ENCODE results near the gene ZC3H12C.
A peak's percentile ranks its signal among the peaks of the same experiment; 100 is the strongest.

Gene ZC3H12C

DNA sequence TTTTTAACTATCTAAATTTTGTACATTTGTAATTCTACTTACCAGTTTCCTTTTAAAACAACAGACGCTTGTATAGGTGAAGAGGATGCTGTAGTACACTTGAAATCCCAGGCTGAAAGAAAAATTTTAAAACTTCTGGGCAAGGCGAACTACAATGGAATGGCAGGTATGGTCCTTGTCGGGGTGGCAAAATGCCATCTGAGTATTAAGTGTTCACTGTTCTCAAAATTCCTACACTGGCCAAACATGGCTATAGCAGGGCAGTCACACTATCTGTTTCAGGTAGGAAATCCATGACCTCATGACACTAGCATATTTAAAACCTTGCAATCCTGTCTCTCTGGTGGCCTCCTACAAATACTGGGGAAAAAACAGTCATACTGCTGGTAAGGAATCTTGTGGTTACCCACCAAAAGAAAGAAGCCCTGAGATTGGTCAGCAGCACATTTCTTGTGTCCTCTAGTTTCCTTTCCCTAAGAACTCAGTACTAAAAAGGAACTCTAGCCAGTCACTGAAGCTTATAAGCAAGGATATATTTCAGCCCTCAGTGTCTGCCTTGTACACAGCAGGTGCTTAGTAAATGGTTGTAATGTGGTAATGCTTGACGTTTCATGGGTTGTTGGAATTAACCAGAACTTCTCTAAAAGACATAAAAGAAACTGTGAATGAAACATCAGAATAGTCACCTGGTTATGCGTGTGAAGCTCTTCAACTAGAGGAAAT is 5.2 kb upstream of the ZC3H12C start:
- no peak for DNase-seq (ENCODE audit: low spot score)
- TF ChIP-seq, protein P1, sequence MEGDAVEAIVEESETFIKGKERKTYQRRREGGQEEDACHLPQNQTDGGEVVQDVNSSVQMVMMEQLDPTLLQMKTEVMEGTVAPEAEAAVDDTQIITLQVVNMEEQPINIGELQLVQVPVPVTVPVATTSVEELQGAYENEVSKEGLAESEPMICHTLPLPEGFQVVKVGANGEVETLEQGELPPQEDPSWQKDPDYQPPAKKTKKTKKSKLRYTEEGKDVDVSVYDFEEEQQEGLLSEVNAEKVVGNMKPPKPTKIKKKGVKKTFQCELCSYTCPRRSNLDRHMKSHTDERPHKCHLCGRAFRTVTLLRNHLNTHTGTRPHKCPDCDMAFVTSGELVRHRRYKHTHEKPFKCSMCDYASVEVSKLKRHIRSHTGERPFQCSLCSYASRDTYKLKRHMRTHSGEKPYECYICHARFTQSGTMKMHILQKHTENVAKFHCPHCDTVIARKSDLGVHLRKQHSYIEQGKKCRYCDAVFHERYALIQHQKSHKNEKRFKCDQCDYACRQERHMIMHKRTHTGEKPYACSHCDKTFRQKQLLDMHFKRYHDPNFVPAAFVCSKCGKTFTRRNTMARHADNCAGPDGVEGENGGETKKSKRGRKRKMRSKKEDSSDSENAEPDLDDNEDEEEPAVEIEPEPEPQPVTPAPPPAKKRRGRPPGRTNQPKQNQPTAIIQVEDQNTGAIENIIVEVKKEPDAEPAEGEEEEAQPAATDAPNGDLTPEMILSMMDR (IDR thresholded peaks at IDR 0.05; ENCODE audit: extremely low read depth, missing control alignments), result no peak

DNA sequence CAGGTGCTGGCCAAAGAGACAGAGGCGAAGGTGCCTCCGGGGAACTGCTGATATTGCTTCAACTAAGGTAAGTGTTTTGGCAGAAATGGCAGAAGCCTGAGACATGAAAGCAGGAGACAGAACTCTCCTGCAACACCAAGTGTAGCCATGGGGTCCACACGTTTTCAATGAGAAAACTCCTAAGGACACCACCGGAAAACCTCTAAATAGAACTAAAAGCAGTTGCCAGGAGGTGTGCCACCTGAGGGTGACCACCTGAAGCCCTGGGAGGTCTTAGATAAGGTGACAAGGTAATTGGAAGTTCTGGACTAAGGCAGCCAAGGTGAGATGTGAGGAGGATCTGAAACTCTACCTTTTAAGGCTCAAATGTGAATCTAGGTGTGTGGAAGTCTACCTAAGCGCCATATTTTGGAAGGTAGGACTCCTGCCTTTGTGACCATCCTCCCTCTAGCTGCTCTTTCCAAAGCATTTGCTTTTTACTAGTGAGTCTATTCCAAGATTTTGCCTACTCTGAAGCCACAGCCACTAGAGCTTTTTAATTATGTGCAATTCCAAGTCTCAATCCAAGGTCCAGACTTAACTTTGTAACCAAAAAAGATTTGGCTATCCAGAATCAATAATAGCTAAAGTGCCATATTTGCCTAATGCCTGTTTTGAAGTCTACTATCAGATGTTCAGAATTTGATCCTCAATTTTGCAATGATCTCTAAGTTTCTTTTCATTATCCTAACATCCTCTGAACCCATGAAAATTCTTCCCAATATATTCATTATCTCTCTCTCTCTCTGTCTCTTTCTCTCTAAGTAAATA is 4.5 kb upstream of the ZC3H12C start:
- DNase-seq (ENCODE audit: low spot score), result no peak
- TF ChIP-seq, protein P1 (IDR thresholded peaks at IDR 0.05; ENCODE audit: extremely low read depth, missing control alignments), result no peak

DNA sequence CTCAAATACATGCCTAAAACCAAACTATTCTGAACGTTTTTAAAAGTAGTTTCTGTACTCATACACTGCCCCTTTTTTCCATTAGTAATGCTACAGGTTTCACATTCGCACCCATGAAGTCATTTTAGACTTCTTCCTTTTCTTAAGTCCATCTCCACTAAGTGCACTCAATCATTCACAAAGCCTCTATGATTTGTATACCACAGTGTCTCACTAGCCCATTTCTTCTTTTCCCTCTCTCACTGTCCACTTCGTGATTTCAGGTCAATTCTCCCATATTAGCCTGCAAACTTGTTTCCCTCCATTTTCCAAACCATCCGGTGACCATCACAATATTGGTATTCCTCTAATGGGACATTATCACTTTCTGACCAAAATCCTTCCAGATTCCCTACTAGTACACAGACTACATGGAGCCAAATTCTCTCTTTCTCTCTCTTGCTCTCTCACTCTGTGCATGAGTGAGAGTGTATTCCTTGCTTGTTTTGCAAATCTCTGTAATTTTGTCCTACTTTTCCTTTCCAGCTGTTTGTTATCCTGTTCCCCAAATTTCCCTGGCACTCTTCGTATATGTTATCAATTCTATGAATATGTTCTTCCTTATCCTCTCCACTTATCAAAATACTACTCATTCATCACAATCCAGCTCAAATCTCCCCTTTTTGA is 3.4 kb upstream of the ZC3H12C start:
- DNase-seq (ENCODE audit: low spot score), result peak; percentile 52
- TF ChIP-seq, protein P1 (IDR thresholded peaks at IDR 0.05; ENCODE audit: extremely low read depth, missing control alignments), result no peak

DNA sequence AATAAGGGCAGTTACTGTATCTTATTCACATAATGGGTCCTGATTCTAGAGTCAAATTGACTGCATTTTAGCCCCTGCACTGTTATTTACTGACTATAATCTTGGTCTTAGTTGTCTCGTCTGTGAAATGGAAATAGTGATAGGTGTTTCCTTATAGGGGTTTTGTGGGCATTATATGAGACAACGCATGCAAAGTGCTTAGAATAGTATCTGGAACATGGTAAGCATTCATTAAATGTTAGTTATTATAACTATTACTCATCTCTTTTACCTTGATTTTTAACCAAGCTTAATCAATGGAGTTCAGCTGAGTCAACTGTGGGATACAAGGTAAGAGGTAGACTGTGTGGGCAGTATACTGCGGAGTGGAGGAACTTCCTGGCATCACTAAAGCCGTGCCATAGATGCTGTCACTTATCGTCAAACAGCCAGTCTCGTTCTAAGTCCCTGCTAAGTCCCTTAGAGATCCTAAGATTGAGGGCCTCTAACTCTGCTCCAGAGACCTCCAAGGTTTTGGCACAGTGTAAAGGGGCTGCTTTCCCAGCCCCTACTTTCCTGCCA is 2.6 kb upstream of the ZC3H12C start:
- TF ChIP-seq, protein P1 (IDR thresholded peaks at IDR 0.05; ENCODE audit: extremely low read depth, missing control alignments), result no peak
- DNase-seq (ENCODE audit: low spot score), result no peak

DNA sequence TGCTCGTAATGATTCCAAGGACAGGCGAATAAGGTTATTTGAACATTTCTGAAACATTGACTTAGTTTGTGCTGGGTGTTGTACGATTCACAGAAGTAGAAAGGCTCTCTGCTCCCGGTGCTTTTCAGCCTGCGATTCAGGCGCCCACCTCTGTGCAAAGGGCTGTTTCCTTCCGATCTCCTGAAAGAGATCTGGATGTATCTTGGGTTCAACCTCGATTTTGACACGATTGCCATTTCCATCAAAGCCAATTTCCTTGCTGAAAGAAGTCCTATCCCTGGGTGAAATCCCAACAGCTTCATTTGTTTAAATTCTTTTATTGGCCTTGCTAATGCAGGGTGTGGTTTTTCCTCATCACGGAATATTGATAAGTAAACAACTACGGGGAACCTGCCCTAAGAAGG is 1.1 kb upstream of the ZC3H12C start:
- TF ChIP-seq, protein P1 (IDR thresholded peaks at IDR 0.05; ENCODE audit: extremely low read depth, missing control alignments), result no peak
- DNase-seq (ENCODE audit: low spot score), result no peak

DNA sequence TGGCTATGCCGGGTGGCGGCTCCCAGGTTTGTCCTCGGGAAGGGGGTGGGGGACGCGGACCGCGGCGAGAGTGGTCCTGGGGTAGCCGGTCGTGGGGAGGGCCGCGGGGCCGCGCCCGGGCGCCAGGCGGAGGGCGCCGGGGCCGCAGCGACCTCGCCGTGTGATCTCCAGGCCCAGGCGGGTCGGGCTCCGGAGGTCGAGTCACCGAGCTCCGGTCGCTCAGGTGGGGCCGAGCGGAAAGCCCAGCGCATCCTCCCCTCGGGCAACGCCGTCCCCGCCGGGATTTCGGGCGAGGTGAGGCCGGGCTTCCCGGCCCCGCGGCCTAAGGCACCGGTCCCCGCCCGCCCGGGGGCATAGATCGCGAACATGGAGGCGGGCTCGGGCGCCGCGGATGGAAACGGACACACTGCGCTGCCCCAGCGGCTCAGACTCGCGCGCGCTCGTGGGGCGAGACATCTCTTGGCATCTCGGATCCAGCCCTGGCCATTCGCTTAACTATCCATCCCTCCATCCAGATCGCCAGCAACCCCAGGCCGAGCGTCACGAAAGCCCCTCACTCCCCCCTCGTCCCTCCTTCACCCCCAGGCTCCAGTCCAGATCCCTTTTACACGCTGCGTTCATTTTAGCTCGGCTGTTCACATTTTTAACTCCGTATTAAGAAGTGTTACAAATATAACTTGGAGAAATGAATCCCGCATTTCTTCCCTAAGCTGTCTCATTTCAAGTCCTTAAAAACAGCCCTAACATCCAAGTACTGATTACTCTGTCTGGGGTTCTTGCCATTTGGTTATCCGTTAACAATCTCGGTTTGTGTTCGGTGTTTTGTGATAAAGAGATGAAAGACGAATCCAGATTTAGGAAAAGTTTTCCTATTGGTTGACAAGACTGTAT is 460 bp downstream of the ZC3H12C start:
- TF ChIP-seq, protein P1 (IDR thresholded peaks at IDR 0.05; ENCODE audit: extremely low read depth, missing control alignments), result no peak

More for the DNA sequence above, 460 bp downstream of the ZC3H12C start:
- DNase-seq (ENCODE audit: low spot score), result peak; percentile 54
